NB4 (cell line): ENCODE data around the gene RABGEF1.
"Not testable (repeated sequence)": the region's sequence is repeated elsewhere in the genome, so short reads cannot be mapped to it uniquely, and the experiment has no call there.

Source experiments
- DNase-seq: peaks from one replicate; pipeline ENCODE4 v3.0.0; 2010; ENCODE audit warnings: low read depth
- H3K4me3 ChIP-seq: one replicate; pipeline ENCODE4 v1.5.1; 2011; ENCODE audit warnings: mild to moderate bottlenecking, low read depth, low read length, moderate library complexity
- MYC ChIP-seq: IDR thresholded peaks from 2 replicates; pipeline ENCODE4 v1.6.1; 2011; ENCODE audit warnings: low read depth, low read length
- POLR2A ChIP-seq: IDR thresholded peaks from 2 replicates; pipeline ENCODE4 v1.6.1; 2011; ENCODE audit warnings: mild to moderate bottlenecking; ENCODE audit not compliant: insufficient read length; ENCODE audit errors: extremely low read depth
- TF ChIP-seq, protein P1 (sequence below): IDR thresholded peaks from one replicate; pipeline ENCODE4 v1.5.1; 2012; ENCODE audit warnings: low read depth, low read length
- TF ChIP-seq, protein P2 (sequence below): IDR thresholded peaks from 2 replicates; pipeline ENCODE4 v1.6.1; 2011; ENCODE audit warnings: low read depth, low read length

Gene RABGEF1

GRCh38 chr7:66713687-66714086, 26.8 kb upstream of the RABGEF1 start:
- DNase-seq = no peak
- H3K4me3 ChIP-seq = no peak overlapping the region
- TF ChIP-seq POLR2A (no peak), MYC (no peak)
- TF ChIP-seq, protein P1, sequence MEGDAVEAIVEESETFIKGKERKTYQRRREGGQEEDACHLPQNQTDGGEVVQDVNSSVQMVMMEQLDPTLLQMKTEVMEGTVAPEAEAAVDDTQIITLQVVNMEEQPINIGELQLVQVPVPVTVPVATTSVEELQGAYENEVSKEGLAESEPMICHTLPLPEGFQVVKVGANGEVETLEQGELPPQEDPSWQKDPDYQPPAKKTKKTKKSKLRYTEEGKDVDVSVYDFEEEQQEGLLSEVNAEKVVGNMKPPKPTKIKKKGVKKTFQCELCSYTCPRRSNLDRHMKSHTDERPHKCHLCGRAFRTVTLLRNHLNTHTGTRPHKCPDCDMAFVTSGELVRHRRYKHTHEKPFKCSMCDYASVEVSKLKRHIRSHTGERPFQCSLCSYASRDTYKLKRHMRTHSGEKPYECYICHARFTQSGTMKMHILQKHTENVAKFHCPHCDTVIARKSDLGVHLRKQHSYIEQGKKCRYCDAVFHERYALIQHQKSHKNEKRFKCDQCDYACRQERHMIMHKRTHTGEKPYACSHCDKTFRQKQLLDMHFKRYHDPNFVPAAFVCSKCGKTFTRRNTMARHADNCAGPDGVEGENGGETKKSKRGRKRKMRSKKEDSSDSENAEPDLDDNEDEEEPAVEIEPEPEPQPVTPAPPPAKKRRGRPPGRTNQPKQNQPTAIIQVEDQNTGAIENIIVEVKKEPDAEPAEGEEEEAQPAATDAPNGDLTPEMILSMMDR = no peak
- TF ChIP-seq, protein P2, sequence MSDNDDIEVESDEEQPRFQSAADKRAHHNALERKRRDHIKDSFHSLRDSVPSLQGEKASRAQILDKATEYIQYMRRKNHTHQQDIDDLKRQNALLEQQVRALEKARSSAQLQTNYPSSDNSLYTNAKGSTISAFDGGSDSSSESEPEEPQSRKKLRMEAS = no peak

GRCh38 chr7:66716634-66717033, 23.9 kb upstream of the RABGEF1 start:
- not testable (repeated sequence) for DNase-seq

GRCh38 chr7:66720561-66720960, 20.0 kb upstream of the RABGEF1 start:
- peak; percentile 73 for DNase-seq
- H3K4me3 ChIP-seq = no peak overlapping the region
- TF ChIP-seq, protein P1 = no peak
- no peak for TF ChIP-seq MYC
- no peak for TF ChIP-seq POLR2A
- TF ChIP-seq, protein P2 = no peak

More at GRCh38 chr7:66716634-66717033, 23.9 kb upstream of the RABGEF1 start:
- not testable (repeated sequence) for H3K4me3 ChIP-seq

DNA sequence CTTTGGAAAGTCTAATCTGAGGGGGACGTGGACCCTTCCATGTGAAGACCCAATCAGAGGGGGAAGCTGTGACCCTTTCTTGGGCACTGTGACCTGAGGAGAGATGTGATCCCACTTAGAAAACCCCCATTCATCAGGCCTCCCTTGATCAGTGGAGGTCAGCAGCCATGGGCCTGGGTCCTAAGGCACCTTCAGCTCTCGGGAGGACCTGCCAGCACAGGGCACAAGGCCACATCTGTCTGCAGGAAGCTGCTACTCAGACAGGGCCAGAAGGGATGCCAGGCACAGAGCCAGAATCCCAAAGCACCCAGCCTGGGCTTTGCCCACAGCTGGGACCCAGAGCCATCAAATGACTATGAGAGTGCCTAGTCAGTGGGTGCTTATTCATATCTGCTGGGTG, 14.7 kb upstream of the RABGEF1 start:
- no peak for DNase-seq
- TF ChIP-seq MYC (no peak), POLR2A (no peak)
- TF ChIP-seq, protein P2 = no peak
- H3K4me3 ChIP-seq = no peak overlapping the region

DNA sequence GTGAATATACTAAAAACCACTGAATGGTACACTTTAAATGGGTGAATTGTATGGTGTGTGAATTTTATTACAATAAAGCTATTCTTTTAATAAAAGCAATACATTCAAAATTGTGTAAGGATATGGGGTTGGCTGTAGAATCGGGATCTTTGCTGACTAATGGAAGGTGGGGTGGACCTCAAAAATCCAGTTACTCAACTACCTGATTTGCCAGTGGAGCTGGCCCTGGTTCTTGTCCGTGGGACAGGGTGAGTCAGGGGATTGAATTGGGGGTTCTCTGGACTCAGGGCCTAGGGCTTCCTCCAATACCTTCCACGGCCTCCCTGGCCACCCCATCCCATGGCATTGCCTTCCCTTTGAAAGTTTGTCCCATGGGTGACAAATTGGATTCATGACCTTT, 13.5 kb upstream of the RABGEF1 start:
- DNase-seq = no peak
- TF ChIP-seq MYC (no peak), POLR2A (no peak)
- TF ChIP-seq, protein P1 = no peak
- TF ChIP-seq, protein P2 = no peak
- H3K4me3 ChIP-seq = no peak overlapping the region

DNA sequence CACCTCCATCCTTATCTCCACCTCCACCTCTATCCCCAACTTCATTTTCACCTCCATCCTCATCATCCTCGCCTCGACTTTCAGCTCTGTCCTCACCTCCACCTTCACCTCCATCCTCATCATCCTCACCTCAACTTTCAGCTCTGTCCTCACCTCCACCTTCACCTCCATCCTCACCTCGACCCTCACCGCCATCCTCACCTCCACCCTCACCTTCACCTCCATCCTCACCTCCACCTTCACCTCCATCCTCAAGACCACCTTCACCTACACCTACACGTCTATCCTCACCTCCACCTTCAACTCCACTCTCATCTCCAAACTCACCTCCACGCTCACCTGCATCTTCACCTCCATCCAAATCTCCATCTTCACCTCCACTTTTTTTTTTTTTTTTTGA, 12.0 kb upstream of the RABGEF1 start:
- DNase-seq = no peak
- TF ChIP-seq, protein P2 = no peak
- TF ChIP-seq MYC (no peak), POLR2A (no peak)
- TF ChIP-seq, protein P1 = no peak
- H3K4me3 ChIP-seq = no peak overlapping the region

- no peak for DNase-seq
- no peak overlapping the region for H3K4me3 ChIP-seq
- TF ChIP-seq, protein P2 = no peak
- TF ChIP-seq POLR2A (no peak), MYC (no peak)
- TF ChIP-seq, protein P1 = no peak
Measured at GRCh38 chr7:66729274-66729673, 11.3 kb upstream of the RABGEF1 start.
